Cardiac fibroblast (primary cell): ENCODE measurements around the gene S100A5.
A peak's percentile ranks its signal among the peaks of the same experiment; 100 is the strongest.
"Not testable (repeated sequence)": the region's sequence is repeated elsewhere in the genome, so short reads cannot be mapped to it uniquely, and the experiment has no call there.

Source experiments
- DNase-seq, 2 donors: peaks; one replicate each; pipeline versions ENCODE4 v3.0.0 to v3.0.0-alpha.2; 2010; ENCODE audit warnings: low read depth in 2 of 2
- H3K4me3 ChIP-seq, 2 donors: replicated peaks in 1 of 2; 1 replicate in 1 of 2; 2 replicates in 1 of 2; pipeline ENCODE4 v1.5.1; 2011; ENCODE audit warnings: low read depth in 2 of 2, low read length in 2 of 2, mild to moderate bottlenecking in 2 of 2, moderate library complexity in 1 of 2
- CTCF ChIP-seq: IDR thresholded peaks from one replicate; pipeline ENCODE4 v1.5.1; 2011; ENCODE audit warnings: low read depth, mild to moderate bottlenecking, low read length, inconsistent platforms

The S100A5 gene

DNA sequence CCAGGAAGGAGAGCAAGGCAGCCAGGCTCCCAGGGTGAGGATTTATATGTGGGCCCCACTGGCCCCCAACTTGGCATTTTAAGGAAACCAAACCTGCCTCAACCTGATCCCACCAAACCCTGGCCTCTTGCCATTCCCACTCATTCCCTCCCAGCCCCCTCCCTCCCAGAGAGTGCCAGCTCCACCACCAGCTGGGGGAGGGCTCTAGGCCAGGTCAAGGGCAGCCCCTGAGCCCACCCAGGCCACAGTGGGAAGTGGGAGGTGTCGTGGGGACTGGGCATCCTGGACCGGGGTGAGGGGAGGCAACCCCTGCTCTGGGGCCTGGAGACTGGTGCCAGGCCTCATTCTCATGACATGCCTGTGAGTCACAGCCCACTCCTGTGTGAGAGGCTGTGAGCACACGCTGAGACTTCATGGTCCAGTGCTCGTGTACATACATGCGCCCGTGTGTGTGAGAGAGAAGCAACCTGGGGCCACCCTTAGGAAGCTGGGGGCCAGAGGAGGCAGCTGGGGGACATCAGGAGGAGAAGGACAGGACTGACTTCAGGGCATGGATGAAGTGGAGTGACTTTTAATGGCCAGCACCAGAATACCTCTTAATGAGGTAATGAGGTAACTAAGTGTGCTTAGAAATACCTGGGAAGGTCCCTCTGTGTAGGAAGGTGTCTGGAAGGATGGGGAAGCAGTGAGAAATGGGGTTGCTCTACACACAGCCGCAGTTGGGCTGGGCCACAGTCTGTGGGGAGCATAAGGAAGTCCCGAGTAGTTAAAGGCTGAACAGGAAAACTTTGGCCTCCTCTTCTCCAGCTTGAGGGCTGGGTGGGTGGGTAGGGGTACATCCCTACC lies 25.0 kb upstream of the S100A5 start, which contains the start of gene S100A2:
Gene S100A2, minus strand, starts transcription at position 316 of the 846 bp plus-strand sequence. CDS start 1,967 bp downstream, outside the sequence.
- no peak for TF ChIP-seq CTCF
- peak; percentile 86 to 97 for DNase-seq
- peak within 1 kb of the TSS in 1 of 2 donors; percentile 14 for H3K4me3 ChIP-seq

DNA sequence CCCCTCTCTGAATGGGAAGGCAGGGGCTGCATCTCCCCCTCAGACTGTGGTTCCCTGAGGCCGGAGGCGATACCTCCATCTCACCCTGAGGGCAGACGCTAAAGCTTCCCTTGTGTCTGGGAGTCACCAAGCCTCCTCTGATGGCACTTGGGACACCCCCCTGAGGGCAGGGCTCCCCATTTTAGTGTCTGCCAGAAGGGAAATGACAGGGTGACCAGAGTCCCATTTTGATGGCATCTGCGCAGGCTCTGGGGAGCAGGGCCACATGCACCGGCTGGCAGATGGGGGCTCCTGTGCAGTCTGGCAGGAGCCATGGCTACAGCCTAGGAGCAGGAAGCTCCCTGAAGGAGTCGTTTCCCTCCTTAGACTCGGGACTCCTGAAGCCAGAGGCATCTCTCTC lies 23.3 kb upstream of the S100A5 start:
- no peak for TF ChIP-seq CTCF
- DNase-seq = no peak
- H3K4me3 ChIP-seq = no peak overlapping the region

DNA sequence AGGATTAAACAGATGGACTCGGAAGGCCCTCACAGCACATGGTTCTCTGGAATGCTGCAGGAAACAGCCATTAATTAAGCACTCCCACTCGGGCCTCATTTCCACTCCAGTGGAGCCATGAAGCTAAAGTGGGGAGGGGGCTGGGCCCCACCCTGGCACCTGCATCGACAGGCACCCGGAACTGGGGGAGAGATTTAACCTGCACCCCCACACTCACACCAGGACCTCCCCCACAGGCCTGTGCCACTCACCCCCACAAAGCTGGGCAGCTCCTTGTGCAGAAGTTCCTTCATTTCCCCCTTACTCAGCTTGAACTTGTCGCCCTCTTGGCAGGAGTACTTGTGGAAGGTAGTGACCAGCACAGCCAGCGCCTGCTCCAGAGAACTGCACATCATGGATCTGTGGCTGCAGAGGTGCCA lies 22.8 kb upstream of the S100A5 start:
- no peak overlapping the region for H3K4me3 ChIP-seq
- TF ChIP-seq CTCF = no peak
- no peak for DNase-seq

DNA sequence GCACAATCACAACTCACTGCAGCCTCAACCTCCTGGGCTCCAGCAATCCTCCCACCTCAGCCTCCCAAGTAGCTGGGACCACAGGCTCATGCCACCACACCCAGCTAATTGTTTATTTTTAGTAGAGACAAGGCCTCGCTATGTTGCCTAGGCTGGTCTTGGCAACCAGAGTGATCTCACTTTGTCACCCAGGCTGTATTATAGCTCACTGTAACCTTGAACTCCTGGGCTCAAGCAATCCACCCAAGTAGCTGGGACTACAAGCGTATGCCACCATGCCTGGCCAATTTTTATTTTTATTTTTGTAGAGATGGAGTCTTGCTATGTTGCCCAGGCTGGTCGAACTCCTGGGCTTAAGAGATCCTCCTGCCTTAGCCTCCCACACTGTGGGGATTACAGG lies 21.3 kb upstream of the S100A5 start:
- H3K4me3 ChIP-seq, DNase-seq: not testable (repeated sequence)

DNA sequence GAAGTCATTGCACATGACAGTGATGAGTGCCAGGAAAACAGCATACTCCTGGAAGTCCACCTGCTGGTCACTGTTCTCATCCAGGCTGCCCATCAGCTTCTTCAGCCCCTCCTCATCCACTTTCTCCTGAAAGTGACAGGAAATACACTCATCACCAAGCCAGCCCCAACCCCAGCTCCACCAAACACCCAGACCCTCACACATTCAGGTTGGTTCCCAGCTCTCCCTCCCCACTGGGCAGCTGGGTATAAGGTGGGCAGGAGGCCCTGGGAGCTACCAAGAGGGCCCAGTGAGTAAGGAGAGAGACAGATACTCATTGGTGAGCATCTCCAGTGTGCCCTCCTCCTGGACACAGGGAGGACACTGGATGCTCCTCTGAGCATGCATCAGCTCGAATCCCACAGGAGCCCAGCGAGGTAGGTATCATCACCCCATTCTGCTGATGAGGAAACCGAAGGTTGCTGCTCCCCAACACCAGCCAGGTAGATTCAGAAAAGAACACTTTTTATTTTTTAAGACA lies 20.8 kb upstream of the S100A5 start:
- no peak overlapping the region for H3K4me3 ChIP-seq

GRCh38 chr1:153560771-153561465 lies 20.2 kb upstream of the S100A5 start:
- DNase-seq = no peak
- no peak overlapping the region for H3K4me3 ChIP-seq
- no peak for TF ChIP-seq CTCF

More for the DNA sequence above, 20.8 kb upstream of the S100A5 start:
- DNase-seq = no peak
- no peak for TF ChIP-seq CTCF

DNA sequence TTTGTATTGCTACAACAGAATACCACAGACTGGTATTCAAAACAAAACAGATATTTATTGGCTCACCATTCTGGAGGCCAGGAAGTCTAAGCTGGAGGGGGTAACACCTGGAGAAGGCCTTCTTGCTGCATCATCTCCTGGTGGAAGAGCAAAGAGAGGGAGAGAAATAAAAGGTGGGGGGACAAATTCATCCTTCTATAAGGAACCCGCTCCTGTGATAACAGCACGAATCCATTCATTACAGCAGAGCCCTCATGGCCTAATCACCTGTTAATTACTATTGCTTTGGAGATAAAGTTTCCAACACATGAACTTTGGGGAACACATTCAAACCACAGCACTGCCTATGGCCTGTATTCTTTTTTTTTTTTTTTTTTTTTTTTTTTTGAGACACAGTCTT lies 19.5 kb upstream of the S100A5 start:
- no peak for TF ChIP-seq CTCF
- DNase-seq = no peak
- no peak overlapping the region for H3K4me3 ChIP-seq
